Activated CD8-positive, alpha-beta T cell treated with anti-CD3 and anti-CD28 coated beads, Interleukin-2, amount 10 ng/mL, durations not matched to agents 7 days and 5 days (primary cell): Measurements from ENCODE around the gene CNBP. TPM values are rescaled to one million over a fixed set of nuclear protein-coding genes. Genes with fewer than 3 reads are reported as not detected.
A peak's percentile ranks its signal among the peaks of the same experiment; 100 is the strongest.

Experiments
- ATAC-seq: fragments of 150-1000 bp; cut with Tn5 transposase; one replicate; pipeline ENCODE4 v1.10.0; 2021; ENCODE audit warnings: moderate library complexity
- CTCF ChIA-PET: fragments of 350-600 bp; sonication (Branson Sonifier 250); formaldehyde crosslinking; loops from one replicate; lab custom pipeline; 2021; ENCODE audit warnings: antibody characterized with exemption; lab: Charles Lee
- POLR2A ChIA-PET: fragments of 350-600 bp; sonication (Branson Sonifier 250); formaldehyde crosslinking; loops from one replicate; lab custom pipeline; 2021; ENCODE audit warnings: antibody characterized with exemption; lab: Charles Lee
- DNase-seq: peaks from one replicate; pipeline ENCODE4 v3.0.0-alpha.2; 2020
- H3K27ac Mint-ChIP-seq: one replicate; pipeline ENCODE4 v1.8.0; 2021; ENCODE audit warnings: mild to moderate bottlenecking, mixed read lengths
- H3K27me3 Mint-ChIP-seq: one replicate; pipeline ENCODE4 v1.8.0; 2021; ENCODE audit warnings: low read depth, mixed read lengths
- H3K36me3 Mint-ChIP-seq: one replicate; pipeline ENCODE4 v1.8.0; 2021; ENCODE audit warnings: low read depth, mixed read lengths
- H3K4me1 Mint-ChIP-seq: one replicate; pipeline ENCODE4 v1.8.0; 2021; ENCODE audit warnings: low read depth, mixed read lengths
- H3K4me3 Mint-ChIP-seq: one replicate; pipeline ENCODE4 v1.8.0; 2021; ENCODE audit warnings: mild to moderate bottlenecking, mixed read lengths
- H3K9me3 Mint-ChIP-seq: one replicate; pipeline ENCODE4 v1.8.0; 2022; ENCODE audit warnings: mixed read lengths; ENCODE audit not compliant: insufficient read depth
- total RNA-seq, 2 experiments: library from RNA; stranded (reverse); gene quantifications; one replicate each; pipeline ENCODE4 v1.2.3, GENCODE V29; 2021

Gene CNBP
- total RNA-seq, 2 experiments from 2014 or later, result 263 to 273 TPM

DNA sequence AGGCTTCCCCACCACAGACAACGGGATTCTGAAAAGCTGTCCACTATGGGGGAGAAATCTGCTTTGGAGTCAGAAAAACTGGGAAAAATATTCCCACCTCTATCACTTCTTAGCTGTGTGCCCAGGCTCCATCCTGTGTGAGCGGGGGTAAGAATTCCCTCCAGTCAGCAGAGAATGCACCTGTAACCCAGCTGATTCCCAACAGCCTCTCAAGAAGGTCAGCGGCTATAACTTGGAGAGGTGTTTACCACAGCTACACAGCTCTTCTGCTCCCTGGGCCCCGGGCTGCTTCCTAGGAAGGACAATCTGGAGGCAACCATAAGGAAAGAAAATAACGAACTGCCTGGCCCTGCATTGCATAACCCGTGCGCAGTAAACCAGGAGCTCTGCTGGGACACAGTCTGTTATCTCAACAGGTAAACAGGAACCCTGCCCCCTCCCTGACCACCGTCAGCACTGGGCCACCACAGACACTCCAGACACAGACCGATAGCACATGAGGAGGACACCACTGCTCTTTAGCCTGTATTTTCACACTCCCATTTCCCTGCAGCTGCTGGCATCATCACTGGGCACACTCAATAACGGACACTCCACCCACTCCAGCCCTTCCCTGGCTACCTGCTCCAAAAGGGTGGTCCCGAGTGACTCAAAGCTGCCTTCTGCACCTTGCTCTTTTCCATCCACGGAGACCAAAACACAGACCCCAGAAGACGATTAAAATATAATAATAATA lies 64.2 kb downstream of the CNBP start:
- peak; percentile 55 for DNase-seq
- Mint-ChIP-seq H3K4me3 (peak overlapping the region; percentile 84), H3K36me3 (peaks cover 55% of the 10 kb centered on the region), H3K27me3 (no peaks in the 10 kb centered on the region), H3K27ac (peak overlapping the region; percentile 91), H3K9me3 (no peaks in the 10 kb centered on the region), H3K4me1 (peaks cover 62% of the 10 kb centered on the region)
- ChIA-PET CTCF (interaction anchor here (1.0 to 8.9 kb wide), 12 partner anchors 11 to 160 kb away, joined by 3 to 102 read pairs (median 10); no protein-coding TSS in a partner anchor), POLR2A (interaction anchor here (0.9 to 7.2 kb wide), 25 partner anchors 10 to 197 kb away, joined by 3 to 103 read pairs (median 6); partner anchors contain the start of genes CNBP, COPG1 and HMCES)
- no peak for ATAC-seq

DNA sequence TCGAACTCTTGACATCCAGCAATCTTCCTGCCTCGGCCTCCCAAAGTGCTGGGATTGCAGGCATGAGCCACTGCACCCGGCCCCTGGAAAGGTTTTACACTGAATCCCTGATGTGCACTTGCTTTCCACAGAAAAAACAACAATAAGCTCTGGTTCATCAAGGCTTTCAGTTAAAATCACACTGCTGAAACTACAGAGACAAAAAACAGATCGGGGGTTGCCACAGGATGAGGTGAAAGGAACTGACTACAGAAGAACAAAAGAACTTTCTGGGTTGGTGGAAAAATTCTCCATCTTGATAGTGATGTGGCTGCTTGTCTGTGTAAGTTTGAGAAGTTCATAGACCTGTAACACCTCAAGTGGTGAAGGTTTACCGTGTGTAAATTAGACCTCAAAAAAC lies 65.0 kb downstream of the CNBP start:
- peaks cover 63% of the 10 kb centered on the region for H3K36me3 Mint-ChIP-seq
- no peaks in the 10 kb centered on the region for H3K9me3 Mint-ChIP-seq
- H3K4me1 Mint-ChIP-seq, result peaks cover 69% of the 10 kb centered on the region
- H3K4me3 Mint-ChIP-seq, result peak overlapping the region; percentile 84
- DNase-seq, result peak; percentile 72
- peak; percentile 12 for ATAC-seq
- ChIA-PET CTCF (interaction anchor here (1.0 to 8.9 kb wide), 11 partner anchors 10 to 148 kb away, joined by 3 to 102 read pairs (median 13); no protein-coding TSS in a partner anchor), POLR2A (interaction anchor here (0.6 to 7.2 kb wide), 15 partner anchors 9 to 198 kb away, joined by 3 to 103 read pairs (median 13); partner anchors contain the start of gene CNBP)
- no peaks in the 10 kb centered on the region for H3K27me3 Mint-ChIP-seq
- H3K27ac Mint-ChIP-seq, result peak overlapping the region; percentile 91

Other genes starting within 250 kb of the CNBP start
- gene CFAP92, start 189.8 kb downstream of the CNBP start, total RNA-seq, result under 1 TPM; 0.18 to 0.26 TPM
- gene EFCC1, start 182.6 kb downstream of the CNBP start, total RNA-seq, result under 1 TPM; 0.13 to 0.21 TPM
- gene GP9, start 123.1 kb downstream of the CNBP start, total RNA-seq, result not detected
- 10 to 100 TPM; 56.0 to 58.7 TPM for gene RAB43, start 62.1 kb downstream of the CNBP start, total RNA-seq
- 10 to 100 TPM; 57.9 to 65.7 TPM for gene ISY1, start 22.8 kb downstream of the CNBP start, total RNA-seq
- 100 to 1,000 TPM; 135 to 140 TPM for gene COPG1, start 65.7 kb upstream of the CNBP start, total RNA-seq
- 10 to 100 TPM; 58.2 to 62.2 TPM for gene HMCES, start 95.0 kb upstream of the CNBP start, total RNA-seq
- under 1 TPM; 0.42 to 0.45 TPM for gene EFCAB12, start 244.7 kb upstream of the CNBP start, total RNA-seq